ENCODE measurements around the gene SVOP.

DNA sequence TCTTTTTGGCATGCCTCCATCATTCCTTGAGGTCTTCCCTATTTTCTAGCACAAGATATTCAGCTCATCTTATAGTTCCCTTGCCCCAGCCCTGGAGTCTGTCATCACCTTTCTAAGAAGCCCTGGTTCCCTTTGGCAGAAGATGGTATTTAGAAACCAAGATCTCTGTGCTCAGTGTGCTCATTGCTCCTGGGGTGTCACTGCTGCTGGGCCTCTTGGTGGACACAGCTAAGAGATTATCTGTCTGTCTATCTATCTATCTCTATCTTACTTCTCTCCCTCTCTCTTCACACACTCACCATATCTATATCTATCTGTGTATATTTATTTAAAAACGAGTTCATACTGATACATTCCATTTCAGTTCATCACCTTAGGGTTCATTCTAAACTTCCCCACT, 73.8 kb downstream of the SVOP start:
- TF ChIP-seq, protein P1, sequence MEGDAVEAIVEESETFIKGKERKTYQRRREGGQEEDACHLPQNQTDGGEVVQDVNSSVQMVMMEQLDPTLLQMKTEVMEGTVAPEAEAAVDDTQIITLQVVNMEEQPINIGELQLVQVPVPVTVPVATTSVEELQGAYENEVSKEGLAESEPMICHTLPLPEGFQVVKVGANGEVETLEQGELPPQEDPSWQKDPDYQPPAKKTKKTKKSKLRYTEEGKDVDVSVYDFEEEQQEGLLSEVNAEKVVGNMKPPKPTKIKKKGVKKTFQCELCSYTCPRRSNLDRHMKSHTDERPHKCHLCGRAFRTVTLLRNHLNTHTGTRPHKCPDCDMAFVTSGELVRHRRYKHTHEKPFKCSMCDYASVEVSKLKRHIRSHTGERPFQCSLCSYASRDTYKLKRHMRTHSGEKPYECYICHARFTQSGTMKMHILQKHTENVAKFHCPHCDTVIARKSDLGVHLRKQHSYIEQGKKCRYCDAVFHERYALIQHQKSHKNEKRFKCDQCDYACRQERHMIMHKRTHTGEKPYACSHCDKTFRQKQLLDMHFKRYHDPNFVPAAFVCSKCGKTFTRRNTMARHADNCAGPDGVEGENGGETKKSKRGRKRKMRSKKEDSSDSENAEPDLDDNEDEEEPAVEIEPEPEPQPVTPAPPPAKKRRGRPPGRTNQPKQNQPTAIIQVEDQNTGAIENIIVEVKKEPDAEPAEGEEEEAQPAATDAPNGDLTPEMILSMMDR (conservative IDR thresholded peaks at IDR 0.05 in 1 of 2, IDR thresholded peaks at IDR 0.05 in 1 of 2; ENCODE audit: extremely low read depth in 1 of 2, insufficient read depth in 1 of 2, low read depth in 1 of 2, low read length in 2 of 2): no peak
- TF ChIP-seq EZH2 (IDR thresholded peaks at IDR 0.05; ENCODE audit: borderline replicate concordance, low read length): no peak

All from mammary epithelial cell (primary cell).